BJ (cell line): ENCODE measurements around the gene NDUFA6. TPM values are rescaled to one million over a fixed set of nuclear protein-coding genes. Genes with fewer than 3 reads are reported as not detected.

ENCODE experiments used
- CTCF ChIA-PET: fragments of 350-600 bp; formaldehyde crosslinking; extraction: SDS; loops from one replicate; lab custom pipeline; 2021; ENCODE audit warnings: antibody characterized with exemption, inconsistent platforms; lab: Yijun Ruan, JAX
- POLR2A ChIA-PET: fragments of 300-600 bp; sonication (Branson Sonifier 250); formaldehyde crosslinking; extraction: SDS; loops from one replicate; lab custom pipeline; 2021; ENCODE audit warnings: antibody characterized with exemption; lab: Charles Lee
- DNase-seq: peaks from one replicate; pipeline ENCODE4 v3.0.0-alpha.2; 2011; ENCODE audit warnings: low read depth
- H3K27me3 ChIP-seq: 2 replicates; pipeline ENCODE4 v1.6.0; 2011; ENCODE audit warnings: low read length; ENCODE audit not compliant: control insufficient read depth, insufficient read depth
- H3K36me3 ChIP-seq: 2 replicates; pipeline ENCODE4 v1.5.1; 2011; ENCODE audit warnings: low read length; ENCODE audit not compliant: control insufficient read depth, insufficient read depth
- H3K4me3 ChIP-seq: 2 replicates; pipeline ENCODE4 v1.5.1; 2011; ENCODE audit warnings: low read depth, mild to moderate bottlenecking, control low read depth, low read length
- CTCF ChIP-seq: IDR thresholded peaks from 2 replicates; pipeline ENCODE4 v1.5.1; 2011; ENCODE audit warnings: low read depth, mild to moderate bottlenecking, control low read depth, inconsistent platforms, low read length, moderate library complexity; ENCODE audit not compliant: insufficient read depth
- polyA plus RNA-seq: library from polyadenylated mRNA; depleted of rRNA; stranded (reverse); fragments of >200 nt; gene quantifications from 2 replicates; pipeline ENCODE4 v1.2.3, GENCODE V29; 2011

The NDUFA6 gene
- polyA plus RNA-seq, 1 experiment, result 76.0 TPM

GRCh38 chr22:42084874-42085273 is 5.7 kb downstream of the NDUFA6 start:
- ChIA-PET CTCF (interaction anchor here (1.3 kb wide), 1 partner anchor 359 kb away, joined by 3 read pairs; no protein-coding TSS in a partner anchor), POLR2A (no interaction called here)
- Histone ChIP-seq H3K4me3 (no peak overlapping the region), H3K36me3 (peaks cover 8% of the 10 kb centered on the region), H3K27me3 (no peaks in the 10 kb centered on the region)
- no peak for TF ChIP-seq CTCF
- DNase-seq, result no peak

GRCh38 chr22:42083119-42083518 is 7.5 kb downstream of the NDUFA6 start:
- Histone ChIP-seq H3K36me3 (peaks cover 8% of the 10 kb centered on the region), H3K4me3 (no peak overlapping the region), H3K27me3 (no peaks in the 10 kb centered on the region)
- ChIA-PET POLR2A (no interaction called here), CTCF (interaction anchor here (1.0 to 1.9 kb wide), 2 partner anchors 116 to 361 kb away, joined by 3 to 4 read pairs; no protein-coding TSS in a partner anchor)
- DNase-seq, result no peak
- TF ChIP-seq CTCF, result no peak

- no peak for TF ChIP-seq CTCF
- DNase-seq, result no peak
- Histone ChIP-seq H3K36me3 (peaks cover 15% of the 10 kb centered on the region), H3K4me3 (peak overlapping the region; percentile 80), H3K27me3 (no peaks in the 10 kb centered on the region)
- POLR2A ChIA-PET, result interaction anchor here (1.3 kb wide), 1 partner anchor 10 kb away, joined by 5 read pairs; the partner anchor contains the start of gene NDUFA6
- CTCF ChIA-PET, result interaction anchor here (1.2 to 1.5 kb wide), 5 partner anchors 10 to 364 kb away, joined by 3 to 8 read pairs (median 4); no protein-coding TSS in a partner anchor
These were observed 10.3 kb downstream of the NDUFA6 start for GRCh38 chr22:42080287-42080686.

- peak; percentile 78 for DNase-seq
- no peaks in the 10 kb centered on the region for H3K27me3 ChIP-seq
- POLR2A ChIA-PET, result interaction anchor here (0.6 to 1.3 kb wide), 3 partner anchors 11 to 296 kb away, joined by 3 to 29 read pairs (median 5); partner anchors contain the start of gene NDUFA6
- peak within 1 kb of the TSS; percentile 80 for H3K4me3 ChIP-seq
- CTCF ChIA-PET, result interaction anchor here (0.6 to 1.5 kb wide), 6 partner anchors 10 to 394 kb away, joined by 3 to 8 read pairs (median 4); no protein-coding TSS in a partner anchor
- peaks cover 15% of the 10 kb centered on the region for H3K36me3 ChIP-seq
- no peak for TF ChIP-seq CTCF
These were observed 11.0 kb downstream of the NDUFA6 start, which contains the start of gene SMDT1 for GRCh38 chr22:42079319-42080251. TSS of gene SMDT1 (plus strand) at chr22:42079700. CDS start at chr22:42079769, 69 bp downstream.
